IMR-90 (cell line): ENCODE results near the gene RAB20. TPM values are rescaled to one million over a fixed set of nuclear protein-coding genes. Genes with fewer than 3 reads are reported as not detected.

ENCODE experiments used
- ATAC-seq: fragments of 200-7000 bp; cut with Tn5 transposase; 2 replicates; pipeline ENCODE4 v1.9.1; 2020; ENCODE audit warnings: low read depth, mild to moderate bottlenecking, moderate library complexity
- BruUV-seq: library from RNA; stranded (reverse); fragments of 400-500 nt; replicated peaks from 2 replicates; lab custom pipeline; 2021; lab: Mats Ljungman, UMichigan
- CTCF ChIA-PET: fragments of 300-600 bp; formaldehyde crosslinking; extraction: SDS; loops from one replicate; lab custom pipeline; 2021; ENCODE audit warnings: antibody characterized with exemption; lab: Yijun Ruan, JAX
- POLR2A ChIA-PET: fragments of 300-600 bp; sonication (Branson Sonifier 250); formaldehyde crosslinking; loops from one replicate; lab custom pipeline; 2022; ENCODE audit warnings: antibody characterized with exemption; ENCODE audit not compliant: unreplicated experiment; lab: Charles Lee
- DNase-seq: peaks from one replicate; pipeline ENCODE4 v3.0.0; 2013
- H2AFZ ChIP-seq: replicated peaks from 2 replicates; pipeline ENCODE3; 2013; ENCODE audit warnings: low read length, mild to moderate bottlenecking; ENCODE audit not compliant: poor library complexity
- H2AK5ac ChIP-seq: 2 replicates; pipeline ENCODE4 v1.6.1; 2013; ENCODE audit warnings: low read depth, low read length, inconsistent platforms
- H2AK9ac ChIP-seq: replicated peaks from 2 replicates; pipeline ENCODE3; 2013; ENCODE audit warnings: mild to moderate bottlenecking, low read depth, low read length, moderate library complexity; ENCODE audit not compliant: poor library complexity
- H2BK120ac ChIP-seq: 2 replicates; pipeline ENCODE4 v1.6.1; 2013; ENCODE audit warnings: low read depth, low read length, inconsistent platforms
- H2BK15ac ChIP-seq: 3 replicates; pipeline ENCODE4 v1.6.1; 2013; ENCODE audit warnings: low read depth, low read length, inconsistent platforms
- H2BK20ac ChIP-seq: 2 replicates; pipeline ENCODE4 v1.6.1; 2013; ENCODE audit warnings: low read depth, mild to moderate bottlenecking, inconsistent platforms, low read length, moderate library complexity
- H2BK5ac ChIP-seq: 2 replicates; pipeline ENCODE4 v1.6.1; 2013; ENCODE audit warnings: mild to moderate bottlenecking, low read depth, low read length, inconsistent platforms; ENCODE audit not compliant: poor library complexity, severe bottlenecking
- H3K14ac ChIP-seq: replicated peaks from 2 replicates; pipeline ENCODE4 v1.6.1; 2013; ENCODE audit warnings: low read depth, low read length, inconsistent platforms
- H3K18ac ChIP-seq: 2 replicates; pipeline ENCODE4 v1.6.1; 2013; ENCODE audit warnings: low read depth, low read length, control low read depth
- H3K23ac ChIP-seq: 2 replicates; pipeline ENCODE4 v1.6.1; 2013; ENCODE audit warnings: low read depth, low read length, inconsistent platforms
- H3K27ac ChIP-seq: 2 replicates; pipeline ENCODE4 v1.5.1; 2013; ENCODE audit warnings: mild to moderate bottlenecking, control low read depth, low read length; ENCODE audit not compliant: insufficient read depth
- H3K27me3 ChIP-seq: 2 replicates; pipeline ENCODE4 v1.6.1; 2013; ENCODE audit warnings: low read length; ENCODE audit not compliant: control insufficient read depth, insufficient read depth
- H3K36me3 ChIP-seq: 2 replicates; pipeline ENCODE4 v1.6.1; 2013; ENCODE audit warnings: low read length, mixed read lengths; ENCODE audit not compliant: control insufficient read depth, insufficient read depth
- H3K4ac ChIP-seq: 2 replicates; pipeline ENCODE4 v1.6.1; 2013; ENCODE audit warnings: low read depth, low read length, inconsistent platforms
- H3K4me1 ChIP-seq: 2 replicates; pipeline ENCODE4 v1.6.1; 2013; ENCODE audit warnings: low read length, mixed read lengths; ENCODE audit not compliant: control insufficient read depth, insufficient read depth
- H3K4me2 ChIP-seq: 2 replicates; pipeline ENCODE4 v1.6.1; 2013; ENCODE audit warnings: low read depth, mild to moderate bottlenecking, control low read depth, low read length, moderate library complexity
- H3K4me3 ChIP-seq: 2 replicates; pipeline ENCODE4 v1.5.1; 2013; ENCODE audit warnings: low read depth, mild to moderate bottlenecking, control low read depth, low read length, moderate library complexity; ENCODE audit not compliant: insufficient read depth
- H3K56ac ChIP-seq: 2 replicates; pipeline ENCODE4 v1.6.1; 2013; ENCODE audit warnings: low read length, inconsistent platforms; ENCODE audit not compliant: insufficient read depth; ENCODE audit errors: extremely low read depth
- H3K79me1 ChIP-seq, 2 experiments: 2 replicates each; pipeline ENCODE4 v1.6.1; 2013; ENCODE audit warnings: low read length in 2 of 2, inconsistent platforms in 1 of 2, low read depth in 1 of 2
- H3K9ac ChIP-seq: 2 replicates; pipeline ENCODE4 v1.6.1; 2013; ENCODE audit warnings: low read depth, low read length, control low read depth
- H3K9me1 ChIP-seq: 2 replicates; pipeline ENCODE4 v1.6.1; 2013; ENCODE audit warnings: low read length, inconsistent platforms; ENCODE audit not compliant: insufficient read depth
- H3K9me3 ChIP-seq: 2 replicates; pipeline ENCODE4 v1.6.1; 2013; ENCODE audit warnings: low read length; ENCODE audit not compliant: control insufficient read depth, insufficient read depth
- H4K20me1 ChIP-seq: 2 replicates; pipeline ENCODE4 v1.6.1; 2013; ENCODE audit warnings: low read length, inconsistent platforms; ENCODE audit not compliant: insufficient read depth
- H4K5ac ChIP-seq: 2 replicates; pipeline ENCODE4 v1.6.1; 2013; ENCODE audit warnings: mild to moderate bottlenecking, low read depth, low read length, control low read depth
- H4K8ac ChIP-seq, 2 experiments: 2 replicates each; pipeline ENCODE4 v1.6.1; 2013; ENCODE audit warnings: low read depth in 2 of 2, low read length in 2 of 2, control low read depth in 1 of 2, inconsistent platforms in 1 of 2
- H4K91ac ChIP-seq: 2 replicates; pipeline ENCODE4 v1.6.1; 2013; ENCODE audit warnings: low read depth, low read length, inconsistent platforms; ENCODE audit not compliant: insufficient read depth
- CHD1 ChIP-seq: IDR thresholded peaks from 2 replicates; pipeline ENCODE4 v1.6.1; 2012; ENCODE audit warnings: low read depth, low read length, improper control_type of control experiment
- FOS ChIP-seq: fragments of 150-350 bp; IDR thresholded peaks from 2 replicates; pipeline ENCODE4 v1.6.1; 2016; ENCODE audit warnings: low read depth, low read length
- MAFK ChIP-seq: IDR thresholded peaks from 2 replicates; pipeline ENCODE4 v1.6.1; 2012; ENCODE audit warnings: low read depth, low read length, improper control_type of control experiment
- NFE2L2 ChIP-seq: fragments of 150-350 bp; IDR thresholded peaks from 2 replicates; pipeline ENCODE4 v1.6.1; 2016; ENCODE audit warnings: low read depth, mild to moderate bottlenecking, low read length
- RAD21 ChIP-seq: IDR thresholded peaks from 2 replicates; pipeline ENCODE4 v1.6.1; 2012; ENCODE audit warnings: low read length, improper control_type of control experiment
- RCOR1 ChIP-seq: IDR thresholded peaks from 2 replicates; pipeline ENCODE4 v1.6.1; 2012; ENCODE audit warnings: mild to moderate bottlenecking, low read length, improper control_type of control experiment; ENCODE audit not compliant: insufficient replicate concordance
- WGBS, 2 experiments: methylation state at CpG; one replicate each; pipeline versions ENCODE4 v1.1.5 to v1.1.7; 2013; ENCODE audit warnings: missing lambda C conversion rate in 2 of 2; ENCODE audit not compliant: insufficient read length in 1 of 2; ENCODE audit errors: extremely low coverage in 2 of 2; 5-methylcytosine and 5-hydroxymethylcytosine counted together
- dilution Hi-C: fragments of 300-500 bp; cut with HindIII; formaldehyde crosslinking; loops from one replicate; pipeline ENCODE4 v1.14.3; 2018; ENCODE audit warnings: low sequenced_read_pairs; ENCODE audit not compliant: unreplicated experiment
- in situ Hi-C: fragments of 300-500 bp; cut with MboI; formaldehyde crosslinking; loops from 3 replicates; pipeline ENCODE4 v1.14.3; 2019; ENCODE audit warnings: low sequenced_read_pairs, inconsistent platforms, mixed read lengths
- intact Hi-C: fragments of 100-400 bp; cut with micrococcal nuclease; formaldehyde crosslinking; loops from 2 replicates; pipeline ENCODE4 v1.10.0; 2022
- polyA plus RNA-seq, 3 experiments: library from polyadenylated mRNA; depleted of rRNA; stranded (reverse); fragments of >200 nt; gene quantifications; 2 replicates each; pipeline ENCODE4 v1.2.3, GENCODE V29; 2012; ENCODE audit warnings: low replicate concordance in 1 of 3
- total RNA-seq: library from RNA; depleted of rRNA; stranded (reverse); fragments of >200 nt; gene quantifications from 2 replicates; pipeline ENCODE4 v1.2.3, GENCODE V29; 2012
- TF ChIP-seq, protein P1 (sequence below): fragments of 150-350 bp; IDR thresholded peaks from 2 replicates; pipeline ENCODE4 v1.6.1; 2016; ENCODE audit warnings: low read depth, mild to moderate bottlenecking, low read length, moderate library complexity, borderline replicate concordance

RAB20 gene
- total and polyA plus RNA-seq, 2 of the 4 experiments (the other 2 are of a cell fraction) = 3.8 to 5.1 TPM

DNA sequence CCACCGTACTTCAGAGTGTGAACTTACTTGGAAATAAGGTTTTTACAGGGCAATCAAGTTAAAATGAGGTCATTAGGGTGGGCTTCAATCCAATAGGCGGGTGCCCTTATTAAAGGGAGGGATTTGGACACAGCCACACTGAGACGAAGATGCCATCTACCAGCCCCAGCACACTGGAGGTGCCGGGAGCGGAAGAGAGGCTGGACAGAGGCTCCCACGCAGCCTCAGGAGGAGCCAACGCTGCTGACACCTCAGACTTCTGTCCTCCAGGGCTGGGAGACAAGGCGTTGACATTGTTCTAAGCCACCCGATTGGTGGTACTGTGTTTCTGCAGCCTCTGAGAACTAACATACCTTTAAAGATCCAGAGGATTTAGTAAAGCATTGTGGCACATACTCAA, 12.6 kb upstream of the RAB20 start:
- Histone ChIP-seq H2AK9ac (no peak overlapping the region), H3K56ac (no peak overlapping the region), H2AFZ (no peak overlapping the region), H3K36me3 (no peaks in the 10 kb centered on the region), H3K14ac (no peak overlapping the region), H2BK120ac (no peak overlapping the region), H3K4me1 (peaks cover 3% of the 10 kb centered on the region; the same call in 1 of the 2 replicates), H2BK20ac (no peak overlapping the region), H3K9me3 (no peaks in the 10 kb centered on the region), H3K9me1 (no peaks in the 10 kb centered on the region), H4K8ac (no peak overlapping the region), H2BK15ac (no peak overlapping the region), H4K91ac (no peak overlapping the region), H3K9ac (no peak overlapping the region), H4K5ac (no peak overlapping the region), H3K27me3 (peaks cover 48% of the 10 kb centered on the region), H3K79me1 (no peaks in the 10 kb centered on the region), H3K4me3 (no peak overlapping the region), H2BK5ac (no peak overlapping the region), H3K4ac (no peak overlapping the region), H3K4me2 (no peak overlapping the region), H3K23ac (no peak overlapping the region), H4K20me1 (no peaks in the 10 kb centered on the region), H3K27ac (no peak overlapping the region), H3K18ac (no peak overlapping the region), H2AK5ac (no peak overlapping the region)
- DNase-seq = no peak
- in situ Hi-C loops (no loop called here), intact Hi-C loops (no loop called here), dilution Hi-C loops (no loop called here)
- no TSS peak for BruUV-seq
- ChIA-PET CTCF (no interaction called here), POLR2A (no interaction called here)
- TF ChIP-seq CHD1 (no peak), NFE2L2 (no peak), MAFK (no peak), FOS (no peak), RCOR1 (no peak), RAD21 (no peak)
- TF ChIP-seq, protein P1, sequence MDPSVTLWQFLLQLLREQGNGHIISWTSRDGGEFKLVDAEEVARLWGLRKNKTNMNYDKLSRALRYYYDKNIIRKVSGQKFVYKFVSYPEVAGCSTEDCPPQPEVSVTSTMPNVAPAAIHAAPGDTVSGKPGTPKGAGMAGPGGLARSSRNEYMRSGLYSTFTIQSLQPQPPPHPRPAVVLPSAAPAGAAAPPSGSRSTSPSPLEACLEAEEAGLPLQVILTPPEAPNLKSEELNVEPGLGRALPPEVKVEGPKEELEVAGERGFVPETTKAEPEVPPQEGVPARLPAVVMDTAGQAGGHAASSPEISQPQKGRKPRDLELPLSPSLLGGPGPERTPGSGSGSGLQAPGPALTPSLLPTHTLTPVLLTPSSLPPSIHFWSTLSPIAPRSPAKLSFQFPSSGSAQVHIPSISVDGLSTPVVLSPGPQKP = no peak
- no peak for ATAC-seq
- WGBS, 2 experiments = no CpG with 5 or more reads among the region's 9 CpGs
